GM18517 (cell line): ENCODE measurements around the gene USP47.

ENCODE experiments used
- ATAC-seq: cut with Tn5 transposase; IDR thresholded peaks from one replicate; pipeline ENCODE4 v1.9.1; 2021; ENCODE audit warnings: mild to moderate bottlenecking, moderate library complexity; ENCODE audit not compliant: unreplicated experiment

The USP47 gene

DNA sequence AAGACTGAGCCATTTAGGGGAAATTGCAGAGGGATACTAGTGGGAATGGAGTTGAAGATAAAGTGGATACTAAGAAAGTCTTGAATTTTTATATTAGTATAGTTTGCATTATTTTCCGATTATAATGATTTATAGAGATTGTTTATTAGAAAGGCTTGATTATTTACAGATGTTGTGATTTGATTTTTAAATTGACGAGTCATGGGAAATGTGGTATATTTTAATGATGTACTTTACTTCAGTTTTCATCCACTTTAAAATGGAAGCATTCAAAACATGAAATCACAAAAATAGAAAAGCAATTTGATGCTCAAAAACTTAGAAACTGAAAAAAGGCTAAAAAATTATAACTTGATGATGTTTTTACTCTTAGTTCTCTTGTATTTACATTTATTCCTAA, 21.2 kb downstream of the USP47 start:
- ATAC-seq: no peak

DNA sequence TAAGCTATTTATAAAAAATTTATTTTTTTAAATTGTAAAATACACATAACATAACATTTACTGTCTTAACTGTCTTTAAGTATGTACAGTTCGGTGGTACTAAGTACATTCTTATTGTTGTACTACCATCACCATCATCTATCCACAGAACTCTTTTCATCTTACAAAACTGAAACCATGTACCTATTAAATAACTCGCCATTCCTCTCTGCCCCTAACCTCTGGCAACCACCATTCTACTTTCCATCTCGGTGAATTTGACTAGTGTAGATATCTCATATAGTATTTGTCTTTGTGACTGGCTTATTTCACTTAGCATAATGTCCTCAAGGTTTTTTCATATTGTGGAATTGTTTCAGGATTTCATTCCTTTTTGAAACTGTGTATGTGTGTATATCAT, 22.6 kb downstream of the USP47 start:
- no peak for ATAC-seq

DNA sequence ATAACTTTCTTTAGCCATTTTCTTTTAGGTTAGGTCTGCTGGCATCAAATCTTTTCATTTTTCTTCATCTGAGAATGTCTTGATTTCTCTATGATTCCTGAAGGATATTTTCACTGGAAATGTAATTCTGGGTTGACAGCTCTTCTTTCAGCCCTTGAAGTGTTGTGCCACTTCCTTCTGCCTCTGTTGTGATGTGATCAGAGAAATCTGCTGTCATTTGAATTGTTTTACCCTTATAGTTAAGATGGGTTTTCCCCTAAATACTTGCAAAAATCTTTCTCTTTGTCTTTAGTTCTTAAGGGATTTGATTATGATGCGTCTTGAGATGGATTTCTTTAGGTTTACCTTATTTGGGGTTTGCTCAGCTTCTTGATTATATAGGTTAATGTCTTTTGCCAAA, 23.0 kb downstream of the USP47 start:
- ATAC-seq: no peak

DNA sequence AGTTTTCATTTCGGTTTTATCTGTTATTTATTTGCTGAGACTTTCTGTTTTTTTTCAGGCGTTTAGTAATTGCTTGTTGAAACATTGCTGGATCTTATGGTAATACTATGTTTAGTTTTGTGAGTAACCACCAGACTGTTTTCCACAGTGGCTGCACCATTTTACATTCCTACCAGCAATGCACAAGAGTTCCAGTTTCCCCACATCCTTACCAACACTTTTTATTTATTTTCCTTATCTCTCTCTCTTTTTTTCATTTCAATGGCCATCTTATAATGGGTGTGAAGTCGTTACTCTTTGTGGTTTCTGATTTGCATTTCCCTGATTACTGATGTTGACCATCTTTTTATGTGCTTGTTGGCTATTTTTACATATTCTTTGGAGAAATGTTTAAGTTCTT, 23.7 kb downstream of the USP47 start:
- ATAC-seq: no peak

DNA sequence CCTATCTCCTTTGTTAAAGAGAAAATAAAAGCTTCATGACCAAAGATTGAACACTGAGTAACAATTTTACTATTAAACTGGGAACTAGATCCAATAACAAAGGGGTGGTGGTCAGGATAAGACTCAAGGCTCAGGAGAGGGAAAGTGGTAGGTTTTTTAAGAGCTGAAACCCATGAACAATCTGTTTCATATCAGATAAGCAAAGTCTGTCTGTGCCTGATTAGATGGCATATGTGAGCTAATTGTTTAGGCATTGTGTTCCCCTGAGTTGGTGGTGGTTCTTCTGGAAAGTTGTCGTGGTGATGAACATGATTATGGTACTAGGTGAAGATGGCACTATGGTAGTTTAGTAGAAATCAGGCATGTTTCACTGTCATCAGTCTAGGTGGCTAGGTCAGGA, 24.4 kb downstream of the USP47 start:
- no peak for ATAC-seq

DNA sequence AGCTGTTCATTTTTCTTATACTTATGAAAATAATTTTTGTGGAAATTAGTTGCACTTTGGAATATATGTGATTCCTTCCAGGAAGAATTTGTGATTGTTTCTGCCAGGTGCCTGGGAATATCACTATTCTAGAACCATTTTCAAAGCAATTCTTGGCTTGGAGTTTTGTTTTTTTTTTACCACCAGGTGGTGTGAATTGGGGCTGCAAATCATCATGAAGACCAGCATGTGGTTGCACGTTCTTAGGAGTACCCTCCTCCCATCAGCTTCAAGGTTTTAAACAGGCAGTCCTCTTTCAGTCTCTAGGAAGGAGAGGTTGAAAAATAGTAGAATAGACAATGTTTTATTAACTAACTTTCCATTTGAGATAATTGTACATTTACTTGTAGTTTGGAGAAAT, 25.9 kb downstream of the USP47 start:
- ATAC-seq: no peak

DNA sequence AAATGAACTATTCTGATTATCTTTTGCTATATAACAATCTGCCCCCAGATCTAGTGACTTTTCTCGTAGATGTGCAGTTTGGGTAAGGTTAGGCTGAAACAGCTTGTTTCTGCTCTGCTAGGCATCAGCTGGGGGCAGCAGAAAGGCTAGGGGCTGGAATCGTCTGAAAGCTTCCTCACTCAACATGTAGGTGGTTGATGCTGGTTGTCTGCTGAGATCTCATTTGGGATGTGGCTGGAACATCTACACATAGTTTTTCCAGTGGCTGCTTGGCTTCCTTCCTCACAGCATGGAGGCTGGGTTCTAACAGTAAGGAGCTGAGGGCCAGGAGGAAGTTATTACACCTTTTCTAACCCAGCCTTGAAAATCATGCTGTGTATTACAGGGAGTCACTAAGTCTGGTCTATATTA, 30.2 kb downstream of the USP47 start:
- no peak for ATAC-seq

DNA sequence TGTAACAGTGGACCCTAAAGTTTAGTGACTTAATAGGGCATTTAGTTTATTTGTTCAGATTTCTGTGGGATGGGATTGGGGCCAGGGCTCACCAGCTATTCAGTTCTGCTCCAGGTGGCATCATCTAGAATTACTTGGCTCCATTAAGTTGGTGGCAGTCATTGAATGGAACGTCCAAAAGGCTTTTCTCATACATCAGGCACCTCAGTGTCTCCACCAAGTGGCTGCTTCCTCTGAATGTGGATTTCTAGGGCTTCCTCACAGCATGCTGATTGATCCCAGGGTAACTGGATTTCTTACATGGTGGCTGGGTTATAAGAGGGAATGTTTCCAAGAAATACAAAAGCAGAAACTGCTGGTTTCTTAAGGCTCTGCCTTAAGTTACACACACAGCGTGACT, 34.7 kb downstream of the USP47 start:
- no peak for ATAC-seq

DNA sequence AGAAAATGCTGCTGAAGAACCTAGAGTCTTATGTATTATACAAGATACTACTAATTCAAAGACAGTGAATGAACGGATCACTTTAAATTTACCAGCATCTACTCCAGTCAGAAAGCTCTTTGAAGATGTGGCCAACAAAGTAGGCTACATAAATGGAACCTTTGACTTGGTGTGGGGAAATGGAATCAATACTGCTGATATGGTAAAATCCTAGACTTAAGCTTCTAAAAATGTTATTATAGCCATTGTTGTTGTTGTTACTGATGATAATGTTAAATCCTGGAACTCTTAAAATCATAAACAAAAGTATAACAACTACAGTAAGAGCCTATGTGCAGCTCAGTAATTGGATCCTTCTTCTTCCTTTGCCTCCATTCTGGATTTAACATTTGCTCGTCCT, 38.4 kb downstream of the USP47 start:
- ATAC-seq: no peak

DNA sequence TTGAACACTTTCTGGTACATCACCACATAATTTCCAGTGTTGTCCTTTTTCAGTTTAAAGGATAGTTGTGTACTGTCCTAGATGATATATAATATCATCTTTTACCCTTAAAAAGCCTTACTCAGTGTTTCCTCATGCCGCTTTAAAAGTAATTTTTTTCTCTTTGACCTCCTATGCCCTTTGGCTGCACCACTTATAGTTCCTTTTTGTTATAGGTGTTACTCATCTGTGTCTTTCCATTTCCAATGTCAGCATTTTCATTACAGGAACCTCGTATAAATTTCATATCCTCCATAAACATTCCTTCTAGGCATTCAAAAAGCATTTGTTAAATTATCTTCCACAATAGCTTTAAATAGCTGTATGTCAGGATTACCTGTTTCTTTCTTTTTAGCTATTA, 40.8 kb downstream of the USP47 start:
- no peak for ATAC-seq

DNA sequence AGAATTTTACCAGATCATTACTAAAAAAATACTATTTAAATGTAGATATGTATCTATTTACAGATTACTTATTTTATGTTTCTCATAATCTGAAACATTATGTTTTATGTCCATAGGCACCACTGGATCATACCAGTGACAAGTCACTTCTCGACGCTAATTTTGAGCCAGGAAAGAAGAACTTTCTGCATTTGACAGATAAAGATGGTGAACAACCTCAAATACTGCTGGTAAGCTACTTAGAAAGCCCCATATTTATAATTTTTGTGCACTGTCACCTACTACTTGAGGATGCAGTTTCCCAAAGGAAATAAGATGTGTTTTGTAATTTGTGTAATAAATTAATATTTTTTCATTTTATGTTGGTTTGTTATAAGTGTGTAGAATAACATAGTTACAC, 42.6 kb downstream of the USP47 start:
- no peak for ATAC-seq

DNA sequence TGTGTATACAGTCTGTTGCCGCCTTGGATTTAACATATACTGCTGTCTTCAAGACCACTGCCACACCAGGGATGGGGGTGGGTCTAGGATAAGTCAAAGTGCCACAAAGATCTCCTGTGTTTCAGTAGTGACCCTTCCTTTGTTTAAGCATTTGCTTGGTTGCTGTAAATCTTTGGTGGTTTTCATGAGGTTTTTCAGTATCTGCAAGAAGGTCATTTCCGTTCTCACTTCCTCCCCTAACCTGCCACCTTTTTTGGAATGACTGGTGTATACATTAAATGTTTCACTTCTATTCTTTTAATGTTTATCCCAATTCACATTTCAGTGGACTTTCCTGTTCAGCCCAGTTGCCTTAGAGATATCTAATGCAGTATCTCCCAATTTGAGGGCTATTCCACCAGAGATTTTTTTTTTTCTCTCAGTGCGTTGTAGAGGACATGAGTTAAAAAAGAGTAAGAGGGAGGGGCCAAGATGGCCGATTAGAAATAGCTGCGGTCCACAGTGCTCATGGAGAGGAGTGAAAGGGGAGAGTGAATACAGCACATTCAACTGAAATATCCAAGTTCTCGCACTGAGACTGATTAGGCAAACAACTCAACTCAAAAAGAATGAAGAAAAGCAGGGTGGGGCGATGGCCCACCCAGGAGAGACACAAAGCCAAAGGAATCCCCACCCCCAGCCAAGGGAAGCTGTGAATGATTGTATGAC, 43.2 kb downstream of the USP47 start:
- ATAC-seq: peak; percentile 93

DNA sequence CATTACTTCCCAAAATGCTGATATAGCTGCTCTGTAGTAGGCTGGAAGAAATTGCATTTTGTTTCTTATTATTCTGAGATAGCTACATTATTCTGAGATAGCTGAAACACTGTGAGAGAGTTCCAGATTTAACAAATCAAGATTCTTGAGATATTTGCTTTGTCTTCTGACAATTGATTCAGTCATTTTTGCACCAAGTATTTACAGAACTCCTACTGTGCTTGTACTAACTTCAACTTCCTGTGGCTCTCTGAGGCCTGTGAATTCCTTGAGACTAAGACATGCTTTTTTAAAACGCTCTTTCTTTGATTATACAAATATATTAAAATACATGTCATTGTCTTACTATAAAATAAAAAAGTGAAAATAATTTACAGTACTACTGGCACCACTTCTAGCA, 52.7 kb downstream of the USP47 start:
- ATAC-seq: no peak

DNA sequence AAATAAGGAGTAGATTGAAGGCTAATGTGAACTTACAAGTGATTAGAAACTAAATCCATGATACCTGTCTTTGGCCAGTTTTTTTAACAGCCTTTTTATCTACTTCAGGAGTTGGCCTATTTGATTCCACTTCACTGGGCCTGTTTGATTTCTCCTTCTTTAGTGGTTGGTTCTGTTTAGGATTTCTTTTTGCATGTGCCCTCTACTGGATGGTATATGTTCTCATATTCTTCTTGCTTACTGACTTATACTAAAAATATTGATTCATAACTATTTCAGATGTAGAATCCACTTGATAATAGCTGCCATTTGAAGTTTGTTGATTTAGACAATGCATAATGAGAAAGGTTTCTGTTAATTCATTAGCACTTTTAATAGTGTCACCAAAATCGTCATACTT, 53.9 kb downstream of the USP47 start:
- no peak for ATAC-seq

DNA sequence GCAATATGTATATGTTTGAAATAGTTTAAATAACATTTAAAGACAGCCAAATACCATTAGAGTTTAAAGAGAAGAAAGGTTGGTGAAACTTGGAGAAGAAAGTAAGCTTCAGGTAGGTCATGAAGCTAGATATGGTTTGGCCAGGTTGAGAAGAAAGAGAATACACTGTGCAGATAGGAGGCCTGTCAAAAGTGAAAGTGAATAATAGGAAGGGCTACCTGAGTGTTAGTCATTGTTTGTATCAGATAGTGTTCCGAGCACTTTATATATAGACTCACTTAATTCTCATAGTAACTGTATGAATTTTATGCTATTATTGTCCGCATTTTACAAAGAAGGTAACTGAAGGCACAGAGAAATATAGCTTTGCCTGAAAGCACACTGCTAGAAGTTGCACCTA, 56.9 kb downstream of the USP47 start:
- ATAC-seq: no peak

DNA sequence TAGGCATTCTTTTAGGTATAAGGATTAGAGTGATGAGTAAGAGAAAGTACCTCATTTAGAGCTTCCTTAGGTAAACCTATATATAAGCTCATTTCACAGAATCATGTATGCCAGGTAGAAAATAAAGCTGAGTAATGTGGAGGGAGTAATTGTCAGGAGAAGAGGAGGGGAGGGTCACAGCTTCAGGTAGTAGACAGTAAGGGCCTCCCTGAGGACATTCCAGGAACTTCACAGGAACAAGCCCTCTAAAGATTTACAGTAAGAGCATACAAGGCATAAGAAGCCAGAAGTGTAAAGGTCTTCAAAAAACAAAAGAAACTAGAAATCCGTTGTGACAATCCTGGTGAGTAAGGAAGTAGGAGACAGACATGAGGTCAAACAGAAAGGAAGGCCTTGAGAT, 57.6 kb downstream of the USP47 start:
- ATAC-seq: no peak

DNA sequence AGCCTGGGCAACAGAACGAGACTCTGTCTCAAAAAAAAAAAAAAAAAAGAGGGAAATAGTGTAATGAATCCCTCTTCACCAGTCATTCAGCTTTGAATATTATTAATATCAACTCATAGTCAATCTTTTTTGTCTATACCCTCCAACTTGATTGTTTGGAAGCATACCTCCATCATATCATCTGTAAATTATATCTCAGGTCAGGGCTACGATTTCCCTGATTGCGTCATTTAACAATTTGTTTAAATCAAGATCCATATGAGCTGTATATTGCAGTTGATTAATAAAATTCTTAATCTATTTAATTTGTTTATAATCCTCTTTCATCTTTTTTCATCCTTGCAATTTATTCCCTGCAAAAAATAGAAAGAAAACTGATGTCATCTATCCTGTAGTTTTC, 60.2 kb downstream of the USP47 start:
- no peak for ATAC-seq

DNA sequence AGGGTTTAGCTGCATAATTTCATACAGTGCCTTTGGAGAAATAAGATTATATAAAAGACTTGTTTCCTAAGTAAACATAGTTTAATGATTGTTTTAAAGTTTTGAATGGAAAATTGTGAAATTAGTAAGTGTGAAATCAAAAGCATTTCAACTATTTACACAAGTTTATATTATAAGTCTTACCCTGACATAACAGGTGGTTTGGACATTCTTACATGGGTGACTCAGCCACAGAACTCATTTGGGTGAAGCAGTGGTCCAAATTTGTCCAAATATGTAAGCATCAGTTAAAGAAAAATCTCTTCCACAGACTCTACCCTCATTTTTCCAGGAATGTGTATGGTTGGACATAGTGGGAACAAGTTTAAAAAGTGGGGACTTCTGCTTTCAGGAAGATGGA, 68.0 kb downstream of the USP47 start:
- no peak for ATAC-seq

DNA sequence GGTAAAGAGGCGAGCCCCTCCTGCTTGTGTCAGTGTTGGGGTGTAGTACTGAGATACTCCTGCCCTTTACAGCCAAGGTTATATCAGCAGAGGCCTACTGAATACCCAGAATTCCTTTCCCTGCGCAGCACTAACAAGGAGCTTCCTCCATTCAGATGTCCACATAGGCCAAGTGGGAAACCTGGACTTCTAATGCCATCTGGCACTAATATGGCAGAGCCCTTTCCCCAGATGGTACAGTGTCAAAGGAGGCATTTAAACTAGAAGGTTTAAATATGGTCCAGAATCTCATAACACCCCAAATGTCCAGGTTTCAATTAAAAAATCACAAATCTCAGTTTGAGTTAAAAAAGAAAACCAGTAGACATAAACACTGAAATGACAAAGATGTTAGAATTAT, 68.8 kb downstream of the USP47 start:
- ATAC-seq: no peak

DNA sequence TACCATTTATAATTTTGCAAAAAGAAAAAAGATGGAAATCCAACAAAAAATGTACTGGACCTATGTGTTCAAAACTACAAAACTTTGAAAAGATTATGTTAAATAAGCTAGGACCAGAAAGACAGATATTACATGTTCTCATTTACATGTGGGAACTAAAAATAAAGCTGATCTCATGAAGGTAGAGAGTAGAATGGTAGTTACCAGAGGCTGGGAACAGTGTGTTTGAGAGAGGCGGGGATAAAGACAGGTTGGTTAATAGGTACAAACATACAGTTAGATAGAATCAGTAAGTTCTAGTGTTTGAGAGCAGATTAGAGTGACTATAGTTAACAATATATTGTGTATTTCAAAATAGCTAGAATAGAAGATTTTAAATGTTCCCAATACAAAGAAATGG, 71.6 kb downstream of the USP47 start:
- no peak for ATAC-seq

DNA sequence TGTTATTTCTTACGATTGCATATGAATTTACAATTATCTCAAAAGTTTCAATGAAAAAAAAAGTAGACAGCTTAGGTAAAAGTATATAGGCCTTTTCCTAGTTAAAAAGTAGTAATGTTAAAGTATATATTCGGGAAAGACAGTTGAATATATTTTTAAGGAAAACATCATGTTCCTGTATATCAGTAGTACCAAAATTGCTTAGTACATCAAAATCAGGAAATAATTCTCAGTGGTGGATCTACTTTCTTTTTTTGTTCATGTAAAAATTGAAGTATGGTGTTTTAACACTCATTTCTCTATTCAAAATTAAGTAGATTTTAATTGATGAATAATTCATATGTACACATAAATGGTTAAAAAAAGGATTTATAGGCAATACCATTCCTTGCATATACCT, 73.9 kb downstream of the USP47 start:
- ATAC-seq: no peak

DNA sequence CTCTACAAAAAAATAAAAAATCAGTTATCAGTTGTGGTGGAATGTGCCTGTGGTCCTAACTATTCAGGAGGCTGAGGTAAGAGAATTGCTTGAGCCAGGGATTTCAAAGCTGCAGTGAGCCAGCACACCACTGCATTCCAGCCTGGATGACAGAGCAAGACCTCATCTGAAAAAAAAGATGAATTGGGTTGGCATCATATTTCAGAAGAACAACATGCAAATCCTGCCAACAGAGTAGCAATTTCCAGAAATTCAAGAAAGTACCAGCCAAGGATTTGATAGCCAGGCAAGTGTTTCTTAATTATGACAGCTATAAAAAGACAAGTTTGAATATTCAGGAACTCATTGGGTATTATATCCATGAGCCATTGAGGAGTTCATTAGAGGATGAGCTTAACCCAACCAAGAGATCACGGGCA, 75.2 kb downstream of the USP47 start:
- ATAC-seq: no peak

DNA sequence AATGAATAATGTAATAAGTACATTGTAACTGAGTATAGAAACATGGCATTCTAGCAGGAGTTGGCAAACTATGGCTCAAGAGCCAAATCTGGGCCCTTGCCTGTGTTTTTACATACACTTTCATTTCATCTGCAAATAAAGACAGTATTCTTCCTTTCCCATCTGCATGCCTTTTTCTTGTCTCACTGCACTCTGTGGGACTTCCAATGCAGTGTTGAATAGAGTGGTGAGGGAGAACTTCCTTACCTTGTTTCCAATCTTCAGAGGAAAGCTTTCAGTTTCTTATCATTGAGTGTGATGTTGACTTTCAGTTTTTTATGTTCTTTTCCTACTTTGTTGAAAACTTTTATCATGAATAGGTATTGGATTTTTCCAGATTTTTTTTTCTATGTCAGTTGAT, 82.1 kb downstream of the USP47 start:
- ATAC-seq: no peak

DNA sequence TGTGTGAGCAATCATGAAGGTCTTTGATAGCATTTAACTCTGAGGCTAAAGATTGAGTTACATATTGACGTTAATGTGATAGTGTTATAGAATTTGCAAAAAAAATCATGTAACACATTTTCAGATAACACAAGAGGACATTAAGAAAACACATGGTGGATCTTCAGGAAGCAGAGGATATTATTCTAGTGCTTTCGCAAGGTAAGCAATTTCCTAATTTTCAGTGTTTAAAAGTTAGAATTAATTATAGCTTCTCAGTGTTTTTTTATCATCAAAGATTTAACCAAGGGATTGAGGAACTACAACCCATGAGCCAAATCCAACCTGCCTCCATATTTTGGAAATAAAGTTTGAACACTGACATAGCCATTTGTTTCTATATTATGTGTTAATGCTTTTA, 88.1 kb downstream of the USP47 start:
- no peak for ATAC-seq
